HG02981 (cell line): Measurements from ENCODE around the gene ARHGAP20.

ENCODE experiments used
- ATAC-seq: cut with Tn5 transposase; IDR thresholded peaks from one replicate; pipeline ENCODE4 v1.9.1; 2021; ENCODE audit warnings: mild to moderate bottlenecking, moderate library complexity; ENCODE audit not compliant: unreplicated experiment

Gene ARHGAP20, protein sequence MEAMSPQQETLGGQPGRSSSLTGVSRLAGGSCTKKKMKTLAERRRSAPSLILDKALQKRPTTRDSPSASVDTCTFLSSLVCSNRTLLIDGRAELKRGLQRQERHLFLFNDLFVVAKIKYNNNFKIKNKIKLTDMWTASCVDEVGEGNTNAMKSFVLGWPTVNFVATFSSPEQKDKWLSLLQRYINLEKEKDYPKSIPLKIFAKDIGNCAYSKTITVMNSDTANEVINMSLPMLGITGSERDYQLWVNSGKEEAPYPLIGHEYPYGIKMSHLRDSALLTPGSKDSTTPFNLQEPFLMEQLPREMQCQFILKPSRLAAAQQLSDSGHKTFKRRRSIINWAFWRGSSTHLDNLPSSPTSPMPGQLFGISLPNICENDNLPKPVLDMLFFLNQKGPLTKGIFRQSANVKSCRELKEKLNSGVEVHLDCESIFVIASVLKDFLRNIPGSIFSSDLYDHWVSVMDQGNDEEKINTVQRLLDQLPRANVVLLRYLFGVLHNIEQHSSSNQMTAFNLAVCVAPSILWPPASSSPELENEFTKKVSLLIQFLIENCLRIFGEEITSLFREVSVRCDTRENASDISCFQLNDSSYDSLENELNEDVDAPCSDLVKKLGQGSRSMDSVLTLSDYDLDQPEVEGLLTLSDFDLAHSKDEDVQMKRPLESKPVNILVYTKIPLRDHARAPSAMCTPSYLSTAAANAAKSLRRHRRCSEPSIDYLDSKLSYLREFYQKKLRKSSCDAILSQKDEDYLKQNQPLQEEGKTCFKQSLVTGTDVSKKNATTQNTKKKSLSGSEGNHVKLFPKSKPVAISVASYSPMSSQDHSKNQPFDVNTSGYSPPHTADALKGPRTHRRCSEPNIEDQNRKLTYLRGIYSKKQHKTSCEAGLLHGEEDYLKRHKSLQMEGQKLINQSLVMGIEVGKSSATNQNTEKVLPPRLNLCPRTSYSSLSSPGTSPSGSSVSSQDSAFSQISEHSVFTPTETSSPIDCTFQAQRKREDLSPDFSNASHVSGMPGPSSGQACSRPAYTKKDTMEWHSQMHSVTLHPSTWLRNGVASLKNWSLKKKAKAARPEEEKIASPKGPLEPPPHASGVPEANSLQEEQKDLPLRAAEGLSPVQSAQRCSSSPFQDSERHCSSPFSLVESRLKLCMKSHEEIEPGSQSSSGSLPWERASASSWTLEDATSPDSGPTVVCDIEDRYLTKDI

GRCh38 chr11:110711776-110712658, at the start of gene ARHGAP20:
Gene ARHGAP20 (minus strand): TSS chr11:110712437. CDS start chr11:110712231, 206 bp downstream.
- ATAC-seq = peak; percentile 79

DNA sequence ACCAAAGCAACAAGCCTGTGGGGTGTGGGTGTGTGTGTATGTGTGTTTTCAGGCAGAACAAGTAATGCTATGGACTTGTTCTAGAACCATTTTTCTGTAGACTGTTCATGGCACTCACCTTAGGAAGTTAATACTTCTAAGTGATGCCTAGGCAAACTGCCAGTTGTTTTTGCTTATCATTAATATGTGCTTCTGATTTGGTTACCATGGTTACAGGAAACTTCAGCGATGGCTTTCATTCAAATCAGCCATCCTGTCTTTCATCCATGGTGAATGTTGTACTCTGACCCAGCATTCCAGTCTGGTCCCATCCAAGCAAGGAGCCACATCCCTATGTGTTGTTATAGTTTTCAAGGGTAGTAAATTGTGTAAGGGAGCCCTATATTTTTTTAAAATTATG, 49.8 kb upstream of the ARHGAP20 start:
- ATAC-seq = no peak

GRCh38 chr11:110761131-110761530, 48.9 kb upstream of the ARHGAP20 start:
- no peak for ATAC-seq

DNA sequence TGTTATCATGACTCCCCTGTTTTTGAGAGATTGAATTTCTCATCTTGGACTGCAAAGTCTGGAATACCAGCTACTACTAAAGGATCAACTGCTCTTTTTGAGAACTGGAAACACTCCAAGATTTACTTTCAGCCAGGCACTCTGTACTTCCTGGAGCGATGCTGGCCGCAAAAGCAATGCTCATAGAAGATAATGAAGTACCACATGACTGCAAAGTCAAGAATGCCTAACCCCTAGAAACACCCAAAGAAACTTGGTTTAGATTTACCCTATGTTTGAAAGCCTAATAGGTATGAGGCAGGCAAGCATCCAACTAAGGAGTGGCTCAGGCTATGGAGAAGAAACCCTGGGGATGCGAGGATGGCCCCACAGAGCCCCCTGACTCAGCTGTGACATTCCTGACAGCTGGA, 47.7 kb upstream of the ARHGAP20 start:
- no peak for ATAC-seq

DNA sequence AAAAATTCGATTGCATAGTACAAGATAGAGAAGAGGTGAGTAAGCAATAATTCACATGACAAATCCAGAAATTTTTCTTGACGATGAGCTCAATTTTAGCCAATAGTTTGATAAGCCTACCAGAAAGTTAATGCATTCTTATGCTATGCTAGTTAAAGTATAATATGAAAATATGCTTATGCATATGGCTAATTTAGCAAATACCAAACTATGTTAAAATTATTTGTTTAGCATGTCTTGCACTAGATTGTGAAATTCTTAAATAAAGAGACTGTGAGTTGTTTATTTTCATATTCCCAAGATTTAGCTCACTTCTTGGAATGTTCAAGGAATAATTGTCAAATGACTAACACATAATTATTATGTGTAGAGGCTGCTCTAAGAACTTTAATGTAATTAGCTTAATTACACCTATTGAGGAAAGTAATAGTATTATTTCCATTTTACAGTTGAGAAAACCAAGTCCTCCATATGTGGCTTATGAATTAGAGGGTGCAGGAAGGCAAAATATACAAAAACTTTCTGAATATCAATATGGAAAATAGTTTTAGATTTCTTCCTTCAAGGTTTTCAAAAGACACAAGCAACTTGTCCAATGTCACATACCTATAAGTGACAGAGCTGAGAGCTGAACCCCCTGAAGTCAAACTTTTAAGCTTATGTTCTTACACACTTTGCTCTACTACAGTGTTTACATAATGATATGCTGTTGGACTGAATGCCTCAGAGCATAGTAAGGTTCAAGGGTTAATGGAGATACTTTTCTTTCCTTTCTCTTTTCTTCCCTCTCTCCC, 45.9 kb upstream of the ARHGAP20 start:
- no peak for ATAC-seq

DNA sequence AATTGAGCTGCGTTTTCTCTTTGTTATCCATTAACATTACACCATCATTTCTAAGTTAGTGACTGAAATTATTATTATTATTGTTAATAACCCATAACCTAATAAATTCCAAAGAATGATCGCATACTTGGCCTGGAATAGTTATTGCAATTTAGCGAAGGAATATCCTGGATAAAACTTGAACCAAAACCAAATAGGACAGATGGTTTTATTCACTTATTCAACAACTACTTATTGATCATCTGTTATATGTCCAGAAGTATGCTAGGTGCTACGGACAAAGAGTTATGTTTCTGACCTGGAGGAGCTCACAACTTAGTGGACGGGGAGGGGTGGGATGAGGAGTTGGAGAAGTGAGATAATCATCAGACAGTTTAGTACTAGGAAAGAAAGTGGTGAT, 44.8 kb upstream of the ARHGAP20 start:
- no peak for ATAC-seq

GRCh38 chr11:110755941-110756340, 43.7 kb upstream of the ARHGAP20 start:
- no peak for ATAC-seq

DNA sequence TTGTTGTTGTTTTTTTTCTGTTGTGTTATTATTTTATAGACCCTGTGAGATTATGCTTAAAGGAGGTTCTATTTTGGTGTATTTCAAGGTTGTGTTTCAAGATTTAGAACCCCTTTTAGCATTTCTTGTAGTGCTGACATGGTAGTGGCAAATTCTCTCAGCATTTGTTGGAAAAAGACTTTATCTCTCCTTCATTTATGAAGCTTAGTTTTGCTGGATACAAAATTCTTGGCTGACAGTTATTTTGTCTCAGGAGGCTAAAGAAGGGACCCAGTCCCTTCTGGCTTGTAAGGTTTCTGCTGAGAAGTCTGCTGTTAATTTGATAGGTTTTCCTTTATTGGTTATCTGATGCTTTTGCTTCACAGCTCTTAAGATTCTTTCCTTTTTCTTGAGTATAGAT, 40.7 kb upstream of the ARHGAP20 start:
- ATAC-seq = no peak

DNA sequence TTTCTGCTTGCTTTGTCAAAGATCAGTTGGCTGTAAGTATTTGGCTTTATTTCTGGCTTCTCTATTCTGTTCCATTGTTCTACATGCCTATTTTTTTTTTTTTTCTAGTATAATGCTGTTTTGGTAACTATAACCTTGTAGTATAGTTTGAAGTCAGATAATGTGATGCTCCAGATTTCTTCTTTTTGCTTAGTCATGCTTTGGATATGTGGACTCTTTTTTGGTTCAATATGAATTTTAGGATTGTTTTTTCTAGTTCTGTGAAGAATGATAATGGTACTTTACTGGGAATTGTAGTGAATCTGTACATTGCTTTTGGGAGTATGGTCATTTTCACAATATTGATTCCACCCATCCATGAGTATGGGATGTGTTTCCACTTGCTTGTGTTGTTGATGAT, 37.9 kb upstream of the ARHGAP20 start:
- no peak for ATAC-seq

GRCh38 chr11:110747531-110747930, 35.3 kb upstream of the ARHGAP20 start:
- no peak for ATAC-seq

- ATAC-seq = no peak
Observed at GRCh38 chr11:110738641-110739040, 26.4 kb upstream of the ARHGAP20 start.

GRCh38 chr11:110737593-110737992, 25.4 kb upstream of the ARHGAP20 start:
- no peak for ATAC-seq

GRCh38 chr11:110736171-110736553, 23.9 kb upstream of the ARHGAP20 start:
- ATAC-seq = no peak

DNA sequence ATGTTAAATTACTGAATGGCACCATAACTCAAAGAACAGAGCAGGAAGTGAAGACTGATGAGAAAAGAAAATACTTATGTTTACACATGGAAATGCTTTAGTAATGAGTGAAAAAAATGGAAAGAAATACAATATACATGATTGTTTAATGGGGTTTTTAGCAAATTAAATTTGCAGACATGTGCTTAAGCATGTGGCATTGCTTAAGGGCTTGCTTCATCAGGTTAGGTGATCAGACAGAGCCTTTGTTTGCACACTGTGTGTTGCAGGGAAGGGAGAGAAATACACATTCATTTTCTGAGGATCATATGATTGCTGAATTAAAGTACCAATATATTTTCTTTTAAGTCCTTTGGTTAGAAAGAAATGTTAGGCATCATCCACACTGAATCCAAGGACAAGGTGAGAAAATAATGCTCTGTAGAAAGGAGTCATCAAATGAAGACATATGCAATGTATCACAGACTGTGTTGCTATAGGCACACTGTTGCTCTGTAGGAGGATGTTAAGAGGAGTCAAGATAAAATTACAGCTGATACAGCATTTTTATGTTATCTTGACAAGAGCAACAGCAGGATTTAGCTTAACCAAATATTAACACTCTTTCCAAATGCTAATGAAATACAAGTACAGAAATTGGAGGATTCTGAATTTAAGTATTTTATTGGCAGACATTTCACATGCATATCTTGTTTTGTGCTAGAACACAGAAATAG, 23.4 kb upstream of the ARHGAP20 start:
- no peak for ATAC-seq

DNA sequence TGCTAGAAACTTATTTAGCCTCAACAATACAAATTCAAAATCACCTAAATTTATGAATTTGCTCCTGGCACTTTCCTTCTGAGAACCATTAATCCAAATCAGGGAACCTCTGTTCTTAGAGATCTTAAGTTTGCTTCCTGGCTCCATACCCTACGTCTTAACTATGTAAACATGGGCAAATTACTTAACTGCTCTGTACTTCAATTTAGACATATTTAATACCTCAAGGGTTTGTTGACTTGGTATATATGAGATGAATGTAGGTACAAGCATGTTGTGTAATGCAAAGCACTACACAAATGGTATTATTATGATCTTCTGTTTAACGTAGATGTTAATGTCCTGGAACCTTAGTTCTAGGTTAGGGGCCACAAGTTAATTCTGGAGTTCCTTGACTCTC, 22.6 kb upstream of the ARHGAP20 start:
- ATAC-seq = no peak

DNA sequence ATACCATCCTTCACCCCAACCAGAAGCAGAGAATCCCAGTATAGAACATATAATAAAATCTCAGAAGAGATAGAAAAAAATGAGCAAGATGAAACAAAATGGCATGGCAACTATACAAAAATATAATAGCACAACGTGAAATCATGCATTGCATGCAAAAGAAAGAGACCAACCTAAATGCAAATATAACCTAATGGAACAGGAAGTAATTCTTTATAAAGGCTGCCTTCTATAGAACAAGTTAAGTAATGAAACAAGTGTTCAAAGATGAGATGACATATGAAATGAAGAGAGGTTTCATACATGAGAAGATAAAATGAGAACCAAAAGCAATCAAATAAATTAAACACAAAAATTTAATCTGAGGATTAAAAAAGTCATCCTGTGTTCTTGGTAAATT, 18.5 kb upstream of the ARHGAP20 start:
- no peak for ATAC-seq

- no peak for ATAC-seq
Observed at GRCh38 chr11:110728883-110729282, 16.6 kb upstream of the ARHGAP20 start.

- no peak for ATAC-seq
Observed at GRCh38 chr11:110728476-110728875, 16.2 kb upstream of the ARHGAP20 start.

- no peak for ATAC-seq
Observed at GRCh38 chr11:110724358-110724757, 12.1 kb upstream of the ARHGAP20 start.
